ENCODE data around the gene PPP3CA.
A peak's percentile ranks its signal among the peaks of the same experiment; 100 is the strongest.

Gene PPP3CA

GRCh38 chr4:101169044-101170014, 178.0 kb downstream of the PPP3CA start:
- DNase-seq: peak; percentile 61

DNA sequence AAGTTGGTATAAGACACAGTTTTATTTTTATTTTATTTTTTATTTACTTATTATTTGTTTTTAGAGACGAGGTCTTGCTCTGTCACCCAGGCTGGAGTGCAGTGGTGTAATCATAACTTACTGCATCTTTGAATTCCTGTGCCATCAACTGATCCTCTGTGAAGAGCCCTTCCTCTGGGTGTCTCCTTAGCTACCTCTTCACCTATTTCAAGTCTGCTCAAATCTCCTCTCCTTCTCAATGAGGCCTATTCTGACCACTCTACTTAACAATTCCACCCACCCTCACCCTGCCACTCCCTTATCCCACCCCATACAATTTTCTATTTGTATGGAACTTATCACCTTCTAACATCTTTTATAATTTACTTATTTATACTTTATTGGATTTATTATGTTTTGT, 183.4 kb downstream of the PPP3CA start:
- DNase-seq: no peak

DNA sequence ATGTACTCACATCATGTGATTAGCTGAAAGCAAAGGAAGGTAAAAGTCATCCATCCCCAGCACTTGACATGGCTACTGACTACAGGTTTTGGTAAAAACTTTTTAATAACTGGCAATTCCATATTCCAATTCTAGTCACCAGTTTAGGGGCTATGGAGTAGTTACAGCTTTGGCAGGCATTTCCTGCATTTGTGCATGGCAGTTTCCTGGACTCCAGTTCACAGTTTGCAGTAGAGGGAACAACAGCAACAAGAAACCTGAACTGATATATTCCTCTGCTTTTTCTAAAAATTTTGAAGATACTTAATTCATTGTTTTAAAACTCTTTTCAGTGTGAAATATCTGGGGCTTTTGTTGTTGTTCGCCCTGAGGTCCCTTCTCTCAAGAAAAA, 184.3 kb downstream of the PPP3CA start:
- no peak for DNase-seq

- no peak for DNase-seq
These were observed 186.3 kb downstream of the PPP3CA start for GRCh38 chr4:101160792-101161592.

DNA sequence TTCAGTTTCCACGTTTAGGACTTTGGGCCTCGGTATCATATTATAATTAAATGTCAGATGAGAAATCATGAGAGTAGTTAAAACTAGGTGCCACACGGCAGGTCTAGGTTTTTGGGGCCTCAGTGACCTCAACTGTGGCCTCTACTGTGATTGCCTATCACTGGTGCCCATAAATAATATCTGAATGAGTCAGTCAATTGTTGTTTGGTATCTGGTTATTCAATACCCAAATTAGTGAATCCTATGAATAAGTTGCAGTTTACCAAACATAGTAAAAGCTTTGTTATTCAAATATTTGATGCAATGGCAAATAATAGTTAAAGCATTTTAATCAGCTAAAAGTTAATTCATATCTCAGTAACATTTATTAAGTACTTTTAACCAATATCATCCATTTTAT, 188.8 kb downstream of the PPP3CA start:
- no peak for DNase-seq

GRCh38 chr4:101158134-101158482, 189.2 kb downstream of the PPP3CA start:
- no peak for DNase-seq

DNA sequence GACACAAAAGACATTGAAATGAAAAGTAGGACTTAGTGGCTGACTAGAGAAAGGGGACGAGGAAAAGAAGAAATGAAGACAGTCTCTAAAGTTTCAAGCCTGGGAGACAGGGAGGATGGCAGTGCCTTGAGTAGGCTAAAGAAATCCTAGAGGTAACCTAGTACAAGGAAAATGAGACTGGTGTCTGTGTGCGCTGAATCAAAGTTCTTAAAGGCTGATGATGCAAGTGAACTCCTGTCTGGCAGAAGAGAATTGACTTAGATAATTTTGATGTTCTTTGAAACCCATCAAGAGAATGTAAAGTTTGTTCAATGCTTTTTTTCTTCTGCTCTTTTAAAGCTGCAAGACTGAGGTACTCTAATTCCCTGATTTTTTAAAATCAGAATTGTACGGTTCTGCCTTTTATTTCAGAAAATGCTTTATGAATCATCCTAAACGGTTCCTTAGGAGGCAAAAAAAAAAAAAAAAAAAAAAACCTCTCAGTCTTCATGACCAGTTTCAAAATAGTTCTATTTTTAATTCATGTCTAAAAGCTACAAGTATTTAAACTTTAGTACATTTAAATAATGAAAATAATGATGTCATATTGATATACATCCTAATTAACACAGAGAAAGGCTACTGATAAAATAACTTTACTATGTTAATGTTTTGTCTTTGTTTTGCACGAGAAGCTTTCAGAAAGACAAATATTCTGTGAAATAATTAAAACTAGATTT, 189.8 kb downstream of the PPP3CA start:
- DNase-seq: no peak

GRCh38 chr4:101156619-101157310, 190.6 kb downstream of the PPP3CA start:
- no peak for DNase-seq

GRCh38 chr4:101155945-101156344, 191.4 kb downstream of the PPP3CA start:
- DNase-seq: no peak

- no peak for DNase-seq
These were observed 192.0 kb downstream of the PPP3CA start for GRCh38 chr4:101155368-101155767.

DNA sequence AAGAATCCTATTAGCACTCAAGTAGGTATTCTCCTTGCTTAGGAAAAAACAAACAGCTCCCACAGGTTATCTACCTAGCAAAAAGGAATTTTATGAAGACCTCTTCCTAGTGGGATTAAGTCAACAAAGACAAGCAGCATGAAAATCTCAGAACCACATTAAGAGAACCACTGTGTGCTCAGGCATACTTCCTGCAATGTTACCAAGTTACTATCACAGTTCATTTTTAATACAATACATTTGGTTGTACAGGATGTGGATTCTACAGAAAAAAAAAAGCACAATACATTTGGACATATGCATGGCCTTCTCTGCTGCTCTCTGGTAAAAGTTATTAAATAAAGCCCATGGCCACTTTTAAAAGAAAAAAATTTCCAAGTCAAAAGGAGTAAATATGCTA, 193.7 kb downstream of the PPP3CA start:
- no peak for DNase-seq

DNA sequence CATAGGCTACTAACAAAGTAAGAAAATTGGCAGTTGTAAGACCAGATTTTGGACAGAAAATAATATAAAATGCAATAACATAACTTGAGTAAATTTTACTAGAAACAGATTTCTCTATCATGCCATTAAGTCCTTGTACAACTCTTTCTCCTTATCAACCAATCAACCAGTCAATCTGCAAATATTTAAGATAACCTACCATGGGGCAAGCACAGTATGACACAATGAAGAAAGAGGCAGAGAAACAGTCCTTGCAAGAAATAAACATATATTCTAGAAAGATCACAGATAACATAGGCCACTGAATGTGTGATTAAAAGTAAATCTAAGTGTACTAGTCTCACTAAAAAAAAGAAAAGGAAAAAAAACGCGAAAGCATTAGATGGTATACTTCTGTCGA, 194.8 kb downstream of the PPP3CA start:
- DNase-seq: no peak

DNA sequence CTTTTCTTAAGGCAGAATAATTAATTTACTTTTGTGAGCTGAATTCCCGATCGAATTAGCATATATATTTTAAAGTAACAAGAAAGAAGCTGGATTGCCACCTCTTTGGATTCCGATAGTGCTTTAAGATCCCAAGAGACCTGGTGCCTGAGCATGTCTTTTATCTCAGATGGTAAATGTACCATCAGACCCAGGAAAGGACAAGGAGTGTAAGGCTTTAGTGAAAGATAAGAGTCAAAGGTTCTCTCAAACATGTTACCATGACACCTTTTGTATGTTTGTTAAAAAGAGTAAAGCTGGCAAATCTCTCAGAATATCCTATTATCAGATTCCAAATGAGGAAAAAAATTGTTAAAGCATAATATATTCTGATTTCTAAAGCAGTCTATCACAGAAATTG, 198.8 kb downstream of the PPP3CA start:
- no peak for DNase-seq

DNA sequence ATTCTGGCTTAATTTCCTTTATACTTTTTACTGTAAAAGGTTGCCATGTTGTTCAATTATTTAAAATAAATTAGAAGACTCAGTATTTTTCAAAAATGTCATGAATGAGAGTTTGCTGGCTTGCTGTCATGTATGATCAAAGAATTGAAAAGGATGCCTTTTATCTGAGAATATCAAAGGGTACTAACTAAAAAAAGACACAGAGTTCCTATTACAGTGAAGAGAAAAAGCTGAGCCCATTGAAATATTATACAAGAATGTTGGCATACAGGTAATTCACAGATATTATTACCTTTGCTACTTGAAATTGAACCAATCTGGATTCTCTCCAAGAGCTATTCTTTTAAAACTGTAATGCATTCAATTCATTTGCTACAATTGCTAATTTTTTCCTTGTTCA, 200.0 kb downstream of the PPP3CA start:
- no peak for DNase-seq

GRCh38 chr4:101145021-101145420, 202.3 kb downstream of the PPP3CA start:
- no peak for DNase-seq

DNA sequence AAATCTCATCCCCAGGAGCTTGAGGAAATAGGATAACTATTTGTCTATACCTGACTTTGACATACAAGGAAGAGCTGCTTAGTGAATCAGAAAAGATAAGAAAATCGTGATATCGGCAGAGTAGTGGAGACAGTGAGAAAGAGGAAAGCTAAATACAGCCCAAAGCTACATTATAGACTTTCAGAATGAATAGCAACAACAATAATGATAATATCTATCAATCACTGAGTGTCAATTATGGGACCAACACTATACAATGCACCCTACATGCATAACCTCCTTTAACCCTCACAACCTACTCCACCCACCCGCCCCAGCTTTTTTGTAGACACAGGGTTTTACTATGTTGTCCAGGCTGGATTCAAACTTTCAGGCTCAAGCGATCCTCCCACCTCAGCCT, 205.1 kb downstream of the PPP3CA start:
- DNase-seq: no peak

DNA sequence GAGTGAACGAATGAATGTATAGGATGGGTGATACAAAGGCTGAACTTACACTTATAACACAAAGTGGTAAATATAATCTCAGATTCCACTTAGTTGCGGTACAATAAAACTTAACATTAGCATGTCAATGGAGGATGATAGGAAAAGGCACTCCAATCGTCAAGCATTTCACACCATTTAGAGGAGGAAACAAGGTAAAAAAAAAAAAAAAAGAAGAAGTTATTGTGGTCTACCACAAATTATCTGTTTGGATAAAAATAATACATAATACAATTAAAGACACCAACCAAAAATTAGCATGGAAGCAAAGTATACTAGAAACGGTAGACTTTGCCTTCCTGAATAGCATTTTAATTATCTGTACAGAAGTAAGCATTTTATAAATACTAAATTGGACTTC, 205.5 kb downstream of the PPP3CA start:
- no peak for DNase-seq

DNA sequence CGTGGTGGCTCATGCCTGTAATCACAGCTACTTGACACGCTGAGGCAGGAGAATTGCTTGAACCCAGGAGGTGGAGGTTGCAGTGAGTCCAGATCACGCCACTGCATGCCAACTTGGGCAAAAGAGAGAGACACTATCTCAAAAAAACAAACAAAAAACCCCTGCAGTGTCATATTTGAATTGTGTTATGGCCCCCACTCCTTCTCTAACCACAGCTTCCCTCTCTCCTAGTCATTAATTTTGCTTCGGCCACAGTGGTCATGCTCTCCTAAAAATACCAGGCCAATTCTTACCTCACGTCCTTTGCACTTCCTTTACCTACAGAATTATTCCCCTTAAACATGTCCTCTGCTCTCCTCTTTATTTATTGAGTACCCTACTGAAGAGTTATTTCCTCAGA, 206.1 kb downstream of the PPP3CA start:
- no peak for DNase-seq

GRCh38 chr4:101140228-101140627, 207.1 kb downstream of the PPP3CA start:
- DNase-seq: no peak

- DNase-seq: no peak
These were observed 210.7 kb downstream of the PPP3CA start for GRCh38 chr4:101136373-101137370.

GRCh38 chr4:101135371-101136010, 211.8 kb downstream of the PPP3CA start:
- DNase-seq: no peak
